OCI-LY1 (cell line): ENCODE results near the gene CAMTA1.

Experiments
- H2AFZ ChIP-seq: fragments of 200-600 bp; sonication (generic), shearing (Covaris generic); 2 replicates; pipeline ENCODE4 v1.6.0; 2014; ENCODE audit warnings: antibody characterized with exemption, mild to moderate bottlenecking, low read length
- H3F3A ChIP-seq: fragments of 200-600 bp; sonication (generic), shearing (Covaris generic); 2 replicates; pipeline ENCODE4 v1.6.0; 2014; ENCODE audit warnings: mild to moderate bottlenecking, antibody characterized with exemption, low read length, moderate library complexity; ENCODE audit not compliant: insufficient read depth
- H3K27ac ChIP-seq: fragments of 200-600 bp; sonication (generic); 2 replicates; pipeline ENCODE4 v1.5.1; 2014; ENCODE audit warnings: low read length, mixed run types, mild to moderate bottlenecking, low read depth; ENCODE audit not compliant: poor library complexity, severe bottlenecking
- H3K27me3 ChIP-seq: fragments of 200-600 bp; sonication (generic); 2 replicates; pipeline ENCODE4 v1.6.0; 2014; ENCODE audit warnings: antibody characterized with exemption, mild to moderate bottlenecking, low read length, moderate library complexity; ENCODE audit not compliant: insufficient read depth
- H3K36me3 ChIP-seq: fragments of 200-600 bp; sonication (generic); 2 replicates; pipeline ENCODE4 v1.6.1; 2014; ENCODE audit warnings: mild to moderate bottlenecking, antibody characterized with exemption, low read length, moderate library complexity, mixed read lengths; ENCODE audit not compliant: insufficient read depth
- H3K4me1 ChIP-seq: fragments of 200-600 bp; sonication (generic); 2 replicates; pipeline ENCODE4 v1.5.1; 2014; ENCODE audit warnings: mild to moderate bottlenecking, low read length, moderate library complexity; ENCODE audit not compliant: insufficient read depth, severe bottlenecking
- H3K4me2 ChIP-seq: fragments of 200-600 bp; sonication (generic), shearing (Covaris generic); 2 replicates; pipeline ENCODE4 v1.6.1; 2014; ENCODE audit warnings: low read length
- H3K4me3 ChIP-seq: fragments of 200-600 bp; sonication (generic); 2 replicates; pipeline ENCODE4 v1.5.1; 2014; ENCODE audit warnings: low read length, low read depth, mild to moderate bottlenecking, mixed read lengths; ENCODE audit not compliant: poor library complexity, severe bottlenecking
- H3K79me2 ChIP-seq: fragments of 200-600 bp; shearing (Covaris generic); 2 replicates; pipeline ENCODE4 v1.6.1; 2016; ENCODE audit warnings: mixed run types, low read length, mixed read lengths; ENCODE audit not compliant: insufficient read depth
- H3K9ac ChIP-seq: fragments of 200-600 bp; sonication (generic), shearing (Covaris generic); 2 replicates; pipeline ENCODE4 v1.6.1; 2014; ENCODE audit warnings: mild to moderate bottlenecking, low read length, mixed read lengths
- H3K9me2 ChIP-seq: fragments of 200-600 bp; sonication (generic), shearing (Covaris generic); 2 replicates; pipeline ENCODE4 v1.6.1; 2014; ENCODE audit warnings: low read depth, mild to moderate bottlenecking, low read length, mixed read lengths
- H3K9me3 ChIP-seq: fragments of 200-600 bp; shearing (Covaris generic); 2 replicates; pipeline ENCODE4 v1.6.1; 2014; ENCODE audit warnings: low read length, mixed read lengths
- H4K20me1 ChIP-seq: fragments of 200-600 bp; sonication (generic), shearing (Covaris generic); 2 replicates; pipeline ENCODE4 v1.6.0; 2016; ENCODE audit warnings: mild to moderate bottlenecking, low read length; ENCODE audit not compliant: insufficient read depth
- EZH2 ChIP-seq: fragments of 200-600 bp; sonication (generic), shearing (Covaris generic); IDR thresholded peaks from 2 replicates; pipeline ENCODE4 v1.8.0; 2017; ENCODE audit warnings: borderline replicate concordance, mixed run types, mild to moderate bottlenecking, antibody characterized with exemption, low read length, moderate library complexity, mixed read lengths
- TF ChIP-seq, protein P1 (sequence below): fragments of 200-600 bp; sonication (generic), shearing (Covaris generic); IDR thresholded peaks from 2 replicates; pipeline ENCODE4 v1.5.1; 2017; ENCODE audit warnings: mild to moderate bottlenecking, antibody characterized with exemption, low read length, moderate library complexity, mixed read lengths

Gene CAMTA1

DNA sequence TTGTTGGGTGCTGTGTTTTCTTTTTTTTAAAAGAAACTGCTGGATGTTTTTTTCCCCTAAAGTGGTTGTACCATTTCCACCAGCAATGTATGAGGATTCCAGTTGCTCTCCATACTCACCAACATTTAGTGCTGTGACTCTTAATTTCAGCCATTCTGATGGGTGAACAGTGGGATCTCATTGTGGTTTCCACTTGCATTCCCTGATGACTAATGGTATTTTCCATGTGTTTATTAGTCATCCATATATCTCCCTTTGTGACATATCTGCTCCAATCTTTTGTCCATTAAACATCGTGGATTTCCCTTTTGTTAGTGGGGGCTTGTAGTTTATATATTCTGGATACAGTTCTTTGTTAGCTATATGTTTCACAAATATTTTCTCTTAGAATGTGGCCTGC is 206.0 kb downstream of the CAMTA1 start:
- Histone ChIP-seq H3K79me2 (no peaks in the 10 kb centered on the region), H3K27ac (no peak overlapping the region), H3K27me3 (no peaks in the 10 kb centered on the region; the same call in 1 of the 2 replicates), H2AFZ (no peak overlapping the region), H3K9me3 (no peaks in the 10 kb centered on the region), H3K9ac (no peak overlapping the region), H3K36me3 (no peaks in the 10 kb centered on the region; the same call in 1 of the 2 replicates), H3K4me1 (no peaks in the 10 kb centered on the region), H3K4me2 (no peak overlapping the region), H4K20me1 (no peaks in the 10 kb centered on the region), H3K4me3 (no peak overlapping the region), H3K9me2 (no peaks in the 10 kb centered on the region), H3F3A (no peaks in the 10 kb centered on the region)
- TF ChIP-seq EZH2 = no peak
- TF ChIP-seq, protein P1, sequence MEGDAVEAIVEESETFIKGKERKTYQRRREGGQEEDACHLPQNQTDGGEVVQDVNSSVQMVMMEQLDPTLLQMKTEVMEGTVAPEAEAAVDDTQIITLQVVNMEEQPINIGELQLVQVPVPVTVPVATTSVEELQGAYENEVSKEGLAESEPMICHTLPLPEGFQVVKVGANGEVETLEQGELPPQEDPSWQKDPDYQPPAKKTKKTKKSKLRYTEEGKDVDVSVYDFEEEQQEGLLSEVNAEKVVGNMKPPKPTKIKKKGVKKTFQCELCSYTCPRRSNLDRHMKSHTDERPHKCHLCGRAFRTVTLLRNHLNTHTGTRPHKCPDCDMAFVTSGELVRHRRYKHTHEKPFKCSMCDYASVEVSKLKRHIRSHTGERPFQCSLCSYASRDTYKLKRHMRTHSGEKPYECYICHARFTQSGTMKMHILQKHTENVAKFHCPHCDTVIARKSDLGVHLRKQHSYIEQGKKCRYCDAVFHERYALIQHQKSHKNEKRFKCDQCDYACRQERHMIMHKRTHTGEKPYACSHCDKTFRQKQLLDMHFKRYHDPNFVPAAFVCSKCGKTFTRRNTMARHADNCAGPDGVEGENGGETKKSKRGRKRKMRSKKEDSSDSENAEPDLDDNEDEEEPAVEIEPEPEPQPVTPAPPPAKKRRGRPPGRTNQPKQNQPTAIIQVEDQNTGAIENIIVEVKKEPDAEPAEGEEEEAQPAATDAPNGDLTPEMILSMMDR = no peak

DNA sequence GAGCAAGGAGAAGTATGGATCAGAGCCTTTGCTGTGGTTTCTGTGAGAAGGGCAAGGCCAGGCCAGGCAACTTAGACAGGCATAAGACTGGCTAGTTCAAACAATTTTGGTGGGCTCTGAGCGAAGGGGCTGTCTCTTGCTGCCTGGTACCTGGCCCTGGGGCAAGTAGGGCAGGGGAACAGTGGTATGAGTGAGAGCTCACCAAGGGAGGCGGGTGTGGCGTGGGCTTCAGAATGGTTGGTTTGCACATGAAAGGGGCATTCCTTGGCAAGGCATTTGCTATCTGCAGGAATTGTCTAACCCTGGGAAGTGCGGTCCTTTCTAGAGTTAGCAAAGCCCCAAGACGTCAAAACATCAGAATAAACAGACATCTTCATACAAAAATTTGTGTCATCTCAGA is 210.5 kb downstream of the CAMTA1 start:
- no peaks in the 10 kb centered on the region for H3K4me1 ChIP-seq
- H4K20me1 ChIP-seq = no peaks in the 10 kb centered on the region
- no peaks in the 10 kb centered on the region for H3K9me2 ChIP-seq
- no peaks in the 10 kb centered on the region for H3K9me3 ChIP-seq
- TF ChIP-seq EZH2 = no peak
- TF ChIP-seq, protein P1 = no peak
- H3K4me3 ChIP-seq = no peak overlapping the region
- H3K79me2 ChIP-seq = no peaks in the 10 kb centered on the region
- H3K9ac ChIP-seq = no peak overlapping the region
- no peaks in the 10 kb centered on the region; the same call in 1 of the 2 replicates for H3K27me3 ChIP-seq
- no peaks in the 10 kb centered on the region; the same call in 1 of the 2 replicates for H3K36me3 ChIP-seq
- no peak overlapping the region for H2AFZ ChIP-seq
- no peaks in the 10 kb centered on the region for H3F3A ChIP-seq
- H3K4me2 ChIP-seq = no peak overlapping the region
- no peak overlapping the region for H3K27ac ChIP-seq

DNA sequence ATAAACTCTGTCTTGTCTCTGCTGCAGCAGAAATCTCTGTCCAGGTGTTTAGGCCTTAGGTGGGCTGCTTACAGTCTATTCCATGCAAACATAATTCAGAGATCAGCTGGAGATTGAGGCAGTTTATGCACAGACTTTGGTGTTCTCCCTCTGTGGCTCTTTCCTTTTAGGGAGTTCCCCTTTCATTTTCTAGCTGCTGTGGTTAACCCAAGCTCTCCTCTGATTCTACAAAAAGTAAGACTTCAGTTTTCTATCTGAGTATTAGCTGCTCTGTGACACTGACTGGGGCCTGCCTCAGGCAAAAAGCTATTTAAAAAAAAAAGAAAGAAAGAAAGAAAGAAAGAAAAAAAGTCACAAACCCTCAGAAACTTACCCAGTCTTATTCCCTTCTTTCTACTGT is 211.1 kb downstream of the CAMTA1 start:
- Histone ChIP-seq H2AFZ (no peak overlapping the region), H3K4me3 (no peak overlapping the region), H3K9ac (no peak overlapping the region), H4K20me1 (no peaks in the 10 kb centered on the region), H3K36me3 (no peaks in the 10 kb centered on the region; the same call in 1 of the 2 replicates), H3K9me2 (no peaks in the 10 kb centered on the region), H3K9me3 (no peaks in the 10 kb centered on the region), H3F3A (no peaks in the 10 kb centered on the region), H3K79me2 (no peaks in the 10 kb centered on the region), H3K27ac (no peak overlapping the region), H3K4me1 (no peaks in the 10 kb centered on the region), H3K4me2 (no peak overlapping the region), H3K27me3 (no peaks in the 10 kb centered on the region; the same call in 1 of the 2 replicates)
- TF ChIP-seq, protein P1 = no peak
- no peak for TF ChIP-seq EZH2
